Measurements from ENCODE around the gene PDCL2. TPM values are rescaled to one million over a fixed set of nuclear protein-coding genes. Genes with fewer than 3 reads are reported as not detected.

Gene PDCL2
- total RNA-seq, 4 donors from 2014 or later, result not detected

DNA sequence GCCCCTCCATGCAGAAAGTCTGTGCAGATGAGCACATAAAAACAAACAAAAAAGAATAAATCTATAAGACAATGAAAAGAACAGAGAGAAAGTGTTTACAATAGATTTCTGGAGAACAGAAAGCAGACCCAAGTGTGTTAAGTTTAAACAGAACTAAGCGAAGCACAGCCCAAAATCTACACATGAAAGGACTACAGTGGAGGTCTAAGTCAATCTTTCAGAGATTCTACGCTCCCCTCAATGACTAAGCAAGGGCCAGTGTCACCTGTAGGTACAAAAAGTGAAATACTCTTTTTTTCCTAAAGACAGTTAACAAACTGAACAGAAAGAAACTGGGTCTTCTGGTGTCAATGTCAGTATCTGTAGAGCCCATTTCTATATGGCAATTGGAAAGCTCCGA, 63.6 kb downstream of the PDCL2 start:
- H3K36me3 ChIP-seq, result no peaks in the 10 kb centered on the region
- TF ChIP-seq POLR2A (IDR thresholded peaks at IDR 0.05), result no peak
- TF ChIP-seq, protein P1, sequence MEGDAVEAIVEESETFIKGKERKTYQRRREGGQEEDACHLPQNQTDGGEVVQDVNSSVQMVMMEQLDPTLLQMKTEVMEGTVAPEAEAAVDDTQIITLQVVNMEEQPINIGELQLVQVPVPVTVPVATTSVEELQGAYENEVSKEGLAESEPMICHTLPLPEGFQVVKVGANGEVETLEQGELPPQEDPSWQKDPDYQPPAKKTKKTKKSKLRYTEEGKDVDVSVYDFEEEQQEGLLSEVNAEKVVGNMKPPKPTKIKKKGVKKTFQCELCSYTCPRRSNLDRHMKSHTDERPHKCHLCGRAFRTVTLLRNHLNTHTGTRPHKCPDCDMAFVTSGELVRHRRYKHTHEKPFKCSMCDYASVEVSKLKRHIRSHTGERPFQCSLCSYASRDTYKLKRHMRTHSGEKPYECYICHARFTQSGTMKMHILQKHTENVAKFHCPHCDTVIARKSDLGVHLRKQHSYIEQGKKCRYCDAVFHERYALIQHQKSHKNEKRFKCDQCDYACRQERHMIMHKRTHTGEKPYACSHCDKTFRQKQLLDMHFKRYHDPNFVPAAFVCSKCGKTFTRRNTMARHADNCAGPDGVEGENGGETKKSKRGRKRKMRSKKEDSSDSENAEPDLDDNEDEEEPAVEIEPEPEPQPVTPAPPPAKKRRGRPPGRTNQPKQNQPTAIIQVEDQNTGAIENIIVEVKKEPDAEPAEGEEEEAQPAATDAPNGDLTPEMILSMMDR (IDR thresholded peaks at IDR 0.05 in 4 of 5, conservative IDR thresholded peaks at IDR 0.05 in 1 of 5), result no peak
- no peak for DNase-seq
- H3K27ac ChIP-seq, result no peak overlapping the region
- intact Hi-C loops (cut with DNase I; ENCODE audit: low total_unique reads), result no loop called here
- H3K9me3 ChIP-seq, result no peaks in the 10 kb centered on the region
- in situ Hi-C loops (cut with MboI; ENCODE audit: low sequenced_read_pairs in 4 of 4), result no loop called here
- H3K4me3 ChIP-seq, result no peak overlapping the region
- no peak for ATAC-seq
- no peaks in the 10 kb centered on the region for H3K27me3 ChIP-seq
- H3K4me1 ChIP-seq, result no peaks in the 10 kb centered on the region

GRCh38 chr4:55524844-55525571, 67.0 kb downstream of the PDCL2 start:
- ATAC-seq, result no peak
- Histone ChIP-seq H3K27me3 (no peaks in the 10 kb centered on the region), H3K36me3 (no peaks in the 10 kb centered on the region), H3K27ac (no peak overlapping the region), H3K9me3 (no peaks in the 10 kb centered on the region), H3K4me1 (no peaks in the 10 kb centered on the region), H3K4me3 (no peak overlapping the region)
- no peak for TF ChIP-seq POLR2A (IDR thresholded peaks at IDR 0.05)
- TF ChIP-seq, protein P1 (IDR thresholded peaks at IDR 0.05 in 4 of 5, conservative IDR thresholded peaks at IDR 0.05 in 1 of 5), result no peak
- DNase-seq, result no peak
- intact Hi-C loops (cut with DNase I; ENCODE audit: low total_unique reads) (no loop called here), in situ Hi-C loops (cut with MboI; ENCODE audit: low sequenced_read_pairs in 4 of 4) (no loop called here)

- DNase-seq (no peak), ATAC-seq (no peak)
- no peak overlapping the region for H3K27ac ChIP-seq
- intact Hi-C loops (cut with DNase I; ENCODE audit: low total_unique reads), result no loop called here
- no peaks in the 10 kb centered on the region for H3K36me3 ChIP-seq
- H3K4me1 ChIP-seq, result no peaks in the 10 kb centered on the region
- H3K27me3 ChIP-seq, result no peaks in the 10 kb centered on the region
- in situ Hi-C loops (cut with MboI; ENCODE audit: low sequenced_read_pairs in 4 of 4), result no loop called here
- no peak overlapping the region for H3K4me3 ChIP-seq
- H3K9me3 ChIP-seq, result no peaks in the 10 kb centered on the region
- TF ChIP-seq, protein P1 (IDR thresholded peaks at IDR 0.05 in 4 of 5, conservative IDR thresholded peaks at IDR 0.05 in 1 of 5), result no peak
- no peak for TF ChIP-seq POLR2A (IDR thresholded peaks at IDR 0.05)
Measured at GRCh38 chr4:55518442-55518841, 73.6 kb downstream of the PDCL2 start.

- Histone ChIP-seq H3K9me3 (no peaks in the 10 kb centered on the region), H3K27ac (no peak overlapping the region), H3K4me3 (no peak overlapping the region), H3K4me1 (no peaks in the 10 kb centered on the region), H3K36me3 (no peaks in the 10 kb centered on the region), H3K27me3 (no peaks in the 10 kb centered on the region)
- TF ChIP-seq, protein P1 (IDR thresholded peaks at IDR 0.05 in 4 of 5, conservative IDR thresholded peaks at IDR 0.05 in 1 of 5), result no peak
- no peak for TF ChIP-seq POLR2A (IDR thresholded peaks at IDR 0.05)
- ATAC-seq, result no peak
- in situ Hi-C loops (cut with MboI; ENCODE audit: low sequenced_read_pairs in 4 of 4) (no loop called here), intact Hi-C loops (cut with DNase I; ENCODE audit: low total_unique reads) (no loop called here)
- no peak for DNase-seq
Measured at GRCh38 chr4:55517526-55518229, 74.4 kb downstream of the PDCL2 start.

Measured in gastrocnemius medialis (tissue), 4 donors.